BE2C (cell line): ENCODE results near the gene KRTAP5-4.
"Not testable (repeated sequence)": the region's sequence is repeated elsewhere in the genome, so short reads cannot be mapped to it uniquely, and the experiment has no call there.

Experiments used
- DNase-seq: peaks from one replicate; pipeline ENCODE4 v3.0.0-alpha.2; 2020
- H3K27me3 ChIP-seq: fragments of 250-450 bp; sonication (Bioruptor Pico); 2 replicates; pipeline ENCODE4 v1.5.1; 2020; ENCODE audit warnings: mild to moderate bottlenecking
- H3K36me3 ChIP-seq: fragments of 250-450 bp; sonication (Bioruptor Pico); 2 replicates; pipeline ENCODE4 v1.5.1; 2020; ENCODE audit warnings: mild to moderate bottlenecking
- H3K4me1 ChIP-seq: fragments of 250-450 bp; sonication (Bioruptor Pico); 2 replicates; pipeline ENCODE4 v1.5.1; 2020
- H3K4me3 ChIP-seq: 2 replicates; pipeline ENCODE4 v1.5.1; 2011; ENCODE audit warnings: low read depth, low read length
- H3K9me3 ChIP-seq: fragments of 250-450 bp; sonication (Bioruptor Pico); 2 replicates; pipeline ENCODE4 v1.5.1; 2020
- CTCF ChIP-seq: IDR thresholded peaks from 2 replicates; pipeline ENCODE4 v1.5.1; 2012; ENCODE audit warnings: mild to moderate bottlenecking, low read depth, low read length

Gene KRTAP5-4

DNA sequence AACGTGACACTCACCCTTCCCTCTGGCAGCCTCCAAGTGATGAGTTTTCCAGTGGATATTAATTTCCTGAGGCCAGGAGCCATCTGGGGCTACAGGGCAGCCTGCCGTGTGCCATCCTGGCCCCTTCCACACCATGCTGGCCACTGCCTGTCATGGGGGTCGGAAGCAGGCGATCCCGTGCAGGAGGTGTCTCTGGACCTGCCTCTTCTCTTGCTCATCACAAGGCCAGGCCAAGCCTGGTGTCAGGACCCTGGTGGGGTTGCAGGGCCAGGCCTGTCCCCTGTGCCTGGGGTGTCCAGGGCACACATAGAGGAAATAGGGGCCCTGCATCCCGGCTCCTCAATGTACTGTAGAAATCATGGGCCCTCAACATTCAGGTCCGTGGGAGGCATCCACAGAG lies 17.2 kb downstream of the KRTAP5-4 start:
- no peak for DNase-seq
- no peak for TF ChIP-seq CTCF
- H3K27me3 ChIP-seq: no peaks in the 10 kb centered on the region
- no peaks in the 10 kb centered on the region for H3K36me3 ChIP-seq
- no peaks in the 10 kb centered on the region for H3K4me1 ChIP-seq
- no peaks in the 10 kb centered on the region for H3K9me3 ChIP-seq
- H3K4me3 ChIP-seq: no peak overlapping the region

DNA sequence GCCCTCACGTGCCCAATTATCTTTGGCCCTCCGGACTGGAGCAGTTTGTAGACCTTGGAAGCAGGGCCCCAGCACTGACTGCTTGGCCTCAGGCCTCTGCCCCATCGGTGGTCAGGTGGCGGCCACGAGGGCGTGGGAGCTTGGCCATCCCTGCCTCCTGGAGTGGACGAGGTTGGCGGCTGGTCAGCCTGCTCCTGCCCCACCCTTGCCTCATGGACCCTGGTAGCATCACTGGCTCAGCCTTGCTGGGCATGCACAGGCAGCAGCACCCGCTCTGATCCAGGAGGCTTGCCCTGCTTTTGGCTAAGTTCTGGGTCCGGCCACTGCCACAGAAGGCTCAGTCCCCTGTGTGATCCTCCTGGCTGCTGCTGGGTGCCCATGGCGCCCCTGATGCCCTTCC lies 17.8 kb downstream of the KRTAP5-4 start:
- Histone ChIP-seq H3K4me1 (no peaks in the 10 kb centered on the region), H3K9me3 (no peaks in the 10 kb centered on the region), H3K27me3 (no peaks in the 10 kb centered on the region), H3K36me3 (no peaks in the 10 kb centered on the region), H3K4me3 (no peak overlapping the region)
- no peak for DNase-seq
- TF ChIP-seq CTCF: no peak

- Histone ChIP-seq H3K4me3 (no peak overlapping the region), H3K36me3 (no peaks in the 10 kb centered on the region), H3K9me3 (no peaks in the 10 kb centered on the region), H3K4me1 (no peaks in the 10 kb centered on the region), H3K27me3 (no peaks in the 10 kb centered on the region)
- TF ChIP-seq CTCF: no peak
- no peak for DNase-seq
These were observed 18.3 kb downstream of the KRTAP5-4 start for GRCh38 chr11:1603629-1604028.

- not testable (repeated sequence) for H3K9me3 ChIP-seq, H3K4me3 ChIP-seq, DNase-seq, H3K4me1 ChIP-seq, H3K27me3 ChIP-seq, H3K36me3 ChIP-seq
These were observed 20.3 kb downstream of the KRTAP5-4 start for GRCh38 chr11:1601663-1602062.

- no peaks in the 10 kb centered on the region for H3K27me3 ChIP-seq
- no peaks in the 10 kb centered on the region for H3K9me3 ChIP-seq
- H3K4me1 ChIP-seq: no peaks in the 10 kb centered on the region
- DNase-seq: no peak
- no peak for TF ChIP-seq CTCF
- no peaks in the 10 kb centered on the region for H3K36me3 ChIP-seq
- H3K4me3 ChIP-seq: no peak overlapping the region
These were observed 21.3 kb downstream of the KRTAP5-4 start for GRCh38 chr11:1600626-1601025.

DNA sequence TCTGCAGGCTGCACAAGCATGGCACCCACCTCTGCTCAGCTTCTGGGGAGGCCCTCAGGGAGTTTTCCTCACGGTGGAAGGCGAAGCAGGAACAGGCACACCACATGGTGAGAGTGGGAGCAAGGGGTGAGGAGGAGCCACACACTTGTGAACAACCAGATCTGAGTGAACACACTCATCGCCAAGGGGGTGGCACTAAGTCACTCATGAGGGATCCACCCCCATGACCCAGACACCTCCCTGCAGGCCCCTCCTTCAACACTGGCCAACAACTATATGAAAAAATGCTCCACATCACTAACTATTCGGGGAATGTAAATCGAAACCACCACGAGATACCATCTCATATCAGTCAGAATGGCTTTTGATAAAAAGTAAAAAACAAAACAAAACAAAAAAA lies 23.1 kb downstream of the KRTAP5-4 start:
- Histone ChIP-seq H3K36me3 (no peaks in the 10 kb centered on the region), H3K9me3 (no peaks in the 10 kb centered on the region), H3K27me3 (no peaks in the 10 kb centered on the region), H3K4me1 (no peaks in the 10 kb centered on the region), H3K4me3 (no peak overlapping the region)
- DNase-seq: no peak
- no peak for TF ChIP-seq CTCF

- H3K36me3 ChIP-seq, DNase-seq, H3K9me3 ChIP-seq, H3K27me3 ChIP-seq, H3K4me1 ChIP-seq, H3K4me3 ChIP-seq: not testable (repeated sequence)
These were observed 23.5 kb downstream of the KRTAP5-4 start for GRCh38 chr11:1598406-1598805.
